HepG2 (cell line): ENCODE data around the gene EPHA6. TPM values are rescaled to one million over a fixed set of nuclear protein-coding genes. Genes with fewer than 3 reads are reported as not detected.

Experiments used
- ATAC-seq: fragments of 200-7000 bp; cut with Tn5 transposase; 3 replicates; pipeline ENCODE4 v1.9.1; 2020; ENCODE audit warnings: mild to moderate bottlenecking, moderate library complexity
- BruUV-seq: library from RNA; stranded (reverse); fragments of 400-500 nt; replicated peaks from 2 replicates; lab custom pipeline; 2021; lab: Mats Ljungman, UMichigan
- CTCF ChIA-PET: fragments of 300-600 bp; formaldehyde crosslinking; extraction: SDS; loops from one replicate; lab custom pipeline; 2021; ENCODE audit warnings: low total read pairs, inconsistent platforms, low intra/inter-chr PET ratio; lab: Yijun Ruan, JAX
- POLR2A ChIA-PET: fragments of 350-600 bp; sonication (Branson Sonifier 250); formaldehyde crosslinking; loops from one replicate; lab custom pipeline; 2020; ENCODE audit warnings: antibody characterized with exemption, inconsistent platforms; lab: Yijun Ruan, JAX
- DNase-seq: peaks from one replicate; pipeline ENCODE4 v3.0.0-alpha.2; 2015; ENCODE audit warnings: low spot score
- FAIRE-seq: peaks from 3 replicates; lab custom pipeline; 2011; peaks lifted over from hg19 to GRCh38; lab: Jason Lieb, UNC
- H2AFZ ChIP-seq: one replicate; pipeline ENCODE4 v1.6.1; 2011; ENCODE audit warnings: low read length, inconsistent platforms
- H3K27ac ChIP-seq: fragments of 300-600 bp; 3 replicates; pipeline ENCODE4 v1.8.0; 2011; ENCODE audit warnings: mixed run types, mild to moderate bottlenecking, mixed read lengths, low read length, inconsistent platforms; ENCODE audit not compliant: insufficient read depth; ENCODE audit errors: extremely low read length
- H3K27me3 ChIP-seq, 2 experiments: fragments of 200-600 bp in 1 of 2; 2 replicates in 1 of 2; 3 replicates in 1 of 2; pipeline versions ENCODE4 v1.6.0 to v1.8.0; 2011; ENCODE audit warnings: low read length in 2 of 2, mild to moderate bottlenecking in 2 of 2, moderate library complexity in 2 of 2, inconsistent platforms in 1 of 2; ENCODE audit not compliant: insufficient read depth in 2 of 2, control insufficient read depth in 1 of 2
- H3K36me3 ChIP-seq, 2 experiments: fragments of 200-600 bp in 1 of 2; replicated peaks in 1 of 2; 2 replicates in 1 of 2; 3 replicates in 1 of 2; pipeline versions ENCODE4 v1.5.1 to v1.8.0; 2011; ENCODE audit warnings: low read length in 2 of 2, inconsistent platforms in 1 of 2; ENCODE audit not compliant: insufficient read depth in 2 of 2, control insufficient read depth in 1 of 2
- H3K4me1 ChIP-seq: 2 replicates; pipeline ENCODE4 v1.5.1; 2012; ENCODE audit warnings: low read length, inconsistent platforms; ENCODE audit not compliant: insufficient read depth
- H3K4me2 ChIP-seq: 2 replicates; pipeline ENCODE4 v1.6.0; 2011; ENCODE audit warnings: low read depth, low read length, inconsistent platforms
- H3K4me3 ChIP-seq, 3 experiments: fragments of 200-600 bp in 1 of 3; sonication (generic), shearing (Covaris generic) in 1 of 3; replicated peaks in 1 of 3; 2 replicates each; pipeline ENCODE4 v1.5.1; 2011 to 2016; ENCODE audit warnings: low read length in 3 of 3, inconsistent platforms in 2 of 3, low read depth in 2 of 3, mild to moderate bottlenecking in 2 of 3, control low read depth in 1 of 3, mixed read lengths in 1 of 3; ENCODE audit not compliant: insufficient read depth in 1 of 3
- H3K79me2 ChIP-seq: one replicate; pipeline ENCODE4 v1.6.1; 2011; ENCODE audit warnings: low read length, inconsistent platforms; ENCODE audit not compliant: insufficient read depth
- H3K9ac ChIP-seq: 2 replicates; pipeline ENCODE4 v1.6.0; 2011; ENCODE audit warnings: mild to moderate bottlenecking, low read depth, low read length, inconsistent platforms; ENCODE audit not compliant: insufficient read depth
- H3K9me3 ChIP-seq: 2 replicates; pipeline ENCODE4 v1.5.1; 2012; ENCODE audit warnings: mild to moderate bottlenecking, low read length
- H4K20me1 ChIP-seq: 2 replicates; pipeline ENCODE4 v1.6.0; 2011; ENCODE audit warnings: inconsistent platforms, mild to moderate bottlenecking, low read length, moderate library complexity; ENCODE audit not compliant: insufficient read depth
- CREB1 ChIP-seq, 2 experiments: fragments of 450-650 bp in 1 of 2; IDR thresholded peaks; 2 replicates each; pipeline ENCODE4 v1.6.1; 2016 to 2017; ENCODE audit warnings: control low read depth in 1 of 2, mild to moderate bottlenecking in 1 of 2, missing compliant biosample characterization in 1 of 2, missing genetic modification characterization in 1 of 2
- REPIN1 ChIP-seq: sonication (generic); formaldehyde crosslinking; IDR thresholded peaks from 2 replicates; pipeline ENCODE4 v1.8.0; 2022; ENCODE audit warnings: missing genetic modification reagents, low read depth, mild to moderate bottlenecking, borderline replicate concordance
- SMAD9 ChIP-seq: sonication (generic); formaldehyde crosslinking; IDR thresholded peaks from 2 replicates; pipeline ENCODE4 v1.5.1; 2020; ENCODE audit warnings: mild to moderate bottlenecking, missing genetic modification reagents
- SP2 ChIP-seq: sonication (generic); formaldehyde crosslinking; IDR thresholded peaks from 2 replicates; pipeline ENCODE4 v1.5.1; 2020; ENCODE audit warnings: mild to moderate bottlenecking, missing genetic modification reagents
- SP4 ChIP-seq: sonication (generic); formaldehyde crosslinking; IDR thresholded peaks from 2 replicates; pipeline ENCODE4 v1.8.1; 2023; ENCODE audit warnings: mild to moderate bottlenecking, missing genetic modification reagents
- ZBTB49 ChIP-seq: sonication (generic); formaldehyde crosslinking; IDR thresholded peaks from 2 replicates; pipeline ENCODE4 v1.4.0; 2020; ENCODE audit warnings: missing genetic modification reagents, borderline replicate concordance
- ZFP82 ChIP-seq: sonication (generic); formaldehyde crosslinking; IDR thresholded peaks from 2 replicates; pipeline ENCODE4 v1.5.1; 2020; ENCODE audit warnings: mild to moderate bottlenecking, missing genetic modification reagents, borderline replicate concordance
- ZNF766 ChIP-seq: sonication (generic); formaldehyde crosslinking; IDR thresholded peaks from 2 replicates; pipeline ENCODE4 v1.5.0; 2020; ENCODE audit warnings: missing genetic modification reagents, borderline replicate concordance
- WGBS: methylation state at CpG from one replicate; pipeline ENCODE4 v1.1.6; 2017; ENCODE audit warnings: low lambda C conversion rate; 5-methylcytosine and 5-hydroxymethylcytosine counted together
- in situ Hi-C: cut with HindIII; loops from 2 replicates; pipeline ENCODE4 v1.10.0; 2017; ENCODE audit warnings: low pct_unique_long_range_greater_than_20kb; ENCODE audit not compliant: extremely low pct_ligation_motif_present
- intact Hi-C: fragments of 100-400 bp; cut with micrococcal nuclease; formaldehyde crosslinking; loops from one replicate; pipeline ENCODE4 v1.10.0; 2022; ENCODE audit not compliant: unreplicated experiment
- polyA plus RNA-seq, 8 experiments: library from polyadenylated mRNA; depleted of rRNA in 3 of 8; stranded (reverse) in 7 of 8; unstranded in 1 of 8; fragments of >200 nt; fragmentation: Illumina TruSeq in 4 of 8; extraction: Trizol in 4 of 8; gene quantifications; 2 replicates each; pipeline versions ENCODE4 v1.2.1 to v1.2.3, GENCODE V29; 2011 to 2016; ENCODE audit warnings: low read depth in 4 of 8, missing spikeins in 1 of 8, mixed read lengths in 1 of 8; ENCODE audit not compliant: insufficient read depth in 1 of 8
- total RNA-seq, 5 experiments: library from RNA; depleted of rRNA; stranded (reverse); fragments of >200 nt; fragmentation: Illumina TruSeq; extraction: Trizol; gene quantifications; 2 replicates each; pipeline ENCODE4 v1.2.3, GENCODE V29; 2016; ENCODE audit warnings: low read depth in 1 of 5
- TF ChIP-seq, protein P1 (sequence below): sonication (generic); formaldehyde crosslinking; IDR thresholded peaks from 2 replicates; pipeline ENCODE4 v1.5.1; 2020; ENCODE audit warnings: mild to moderate bottlenecking, missing genetic modification reagents, borderline replicate concordance
- TF ChIP-seq, protein P2 (sequence below): IDR thresholded peaks from 2 replicates; pipeline ENCODE4 v1.6.1; 2016; ENCODE audit warnings: low read depth, borderline replicate concordance

The EPHA6 gene
- total and polyA plus RNA-seq, 2 of the 13 experiments (the other 11 are each of a cell fraction or from before 2014, with no cell fraction given), result not detected

DNA sequence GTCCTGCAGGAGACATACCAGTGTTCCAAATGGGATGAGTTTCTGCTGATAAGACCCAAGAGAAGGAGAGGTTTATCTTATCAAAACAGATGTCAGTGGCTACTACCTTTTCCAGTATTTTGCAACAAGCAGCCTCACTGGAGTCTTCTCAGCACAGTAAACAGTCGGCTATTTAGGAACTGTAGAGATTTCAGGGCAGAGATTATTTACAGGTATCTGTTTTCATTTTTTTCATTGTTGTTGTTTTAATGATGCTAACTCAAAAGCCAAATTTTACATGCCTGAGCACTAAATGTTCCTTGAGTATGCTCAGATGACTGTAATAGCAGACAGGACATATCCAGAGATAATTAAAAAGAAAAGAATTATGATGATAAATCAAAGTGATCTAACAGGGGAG, 252.1 kb downstream of the EPHA6 start:
- 0% methylated on average over 1 of the region's 1 CpG for WGBS
- CTCF ChIA-PET, result no interaction called here
- no peaks in the 10 kb centered on the region for H3K36me3 ChIP-seq

More for the DNA sequence above, 252.1 kb downstream of the EPHA6 start:
- H3K9me3 ChIP-seq, result no peaks in the 10 kb centered on the region; the same call in 1 of the 2 replicates
- no peak overlapping the region for H3K4me3 ChIP-seq
- FAIRE-seq, result no peak
- ATAC-seq, result no peak
- no peak overlapping the region for H3K9ac ChIP-seq
- intact Hi-C loops (no loop called here), in situ Hi-C loops (no loop called here)
- no peak overlapping the region for H2AFZ ChIP-seq
- no peak overlapping the region for H3K27ac ChIP-seq
- DNase-seq, result no peak
- H3K27me3 ChIP-seq, result no peaks in the 10 kb centered on the region
- no peaks in the 10 kb centered on the region for H3K79me2 ChIP-seq
- no TSS peak for BruUV-seq
- no peaks in the 10 kb centered on the region for H3K4me1 ChIP-seq
- no peaks in the 10 kb centered on the region for H4K20me1 ChIP-seq
- TF ChIP-seq, protein P1, sequence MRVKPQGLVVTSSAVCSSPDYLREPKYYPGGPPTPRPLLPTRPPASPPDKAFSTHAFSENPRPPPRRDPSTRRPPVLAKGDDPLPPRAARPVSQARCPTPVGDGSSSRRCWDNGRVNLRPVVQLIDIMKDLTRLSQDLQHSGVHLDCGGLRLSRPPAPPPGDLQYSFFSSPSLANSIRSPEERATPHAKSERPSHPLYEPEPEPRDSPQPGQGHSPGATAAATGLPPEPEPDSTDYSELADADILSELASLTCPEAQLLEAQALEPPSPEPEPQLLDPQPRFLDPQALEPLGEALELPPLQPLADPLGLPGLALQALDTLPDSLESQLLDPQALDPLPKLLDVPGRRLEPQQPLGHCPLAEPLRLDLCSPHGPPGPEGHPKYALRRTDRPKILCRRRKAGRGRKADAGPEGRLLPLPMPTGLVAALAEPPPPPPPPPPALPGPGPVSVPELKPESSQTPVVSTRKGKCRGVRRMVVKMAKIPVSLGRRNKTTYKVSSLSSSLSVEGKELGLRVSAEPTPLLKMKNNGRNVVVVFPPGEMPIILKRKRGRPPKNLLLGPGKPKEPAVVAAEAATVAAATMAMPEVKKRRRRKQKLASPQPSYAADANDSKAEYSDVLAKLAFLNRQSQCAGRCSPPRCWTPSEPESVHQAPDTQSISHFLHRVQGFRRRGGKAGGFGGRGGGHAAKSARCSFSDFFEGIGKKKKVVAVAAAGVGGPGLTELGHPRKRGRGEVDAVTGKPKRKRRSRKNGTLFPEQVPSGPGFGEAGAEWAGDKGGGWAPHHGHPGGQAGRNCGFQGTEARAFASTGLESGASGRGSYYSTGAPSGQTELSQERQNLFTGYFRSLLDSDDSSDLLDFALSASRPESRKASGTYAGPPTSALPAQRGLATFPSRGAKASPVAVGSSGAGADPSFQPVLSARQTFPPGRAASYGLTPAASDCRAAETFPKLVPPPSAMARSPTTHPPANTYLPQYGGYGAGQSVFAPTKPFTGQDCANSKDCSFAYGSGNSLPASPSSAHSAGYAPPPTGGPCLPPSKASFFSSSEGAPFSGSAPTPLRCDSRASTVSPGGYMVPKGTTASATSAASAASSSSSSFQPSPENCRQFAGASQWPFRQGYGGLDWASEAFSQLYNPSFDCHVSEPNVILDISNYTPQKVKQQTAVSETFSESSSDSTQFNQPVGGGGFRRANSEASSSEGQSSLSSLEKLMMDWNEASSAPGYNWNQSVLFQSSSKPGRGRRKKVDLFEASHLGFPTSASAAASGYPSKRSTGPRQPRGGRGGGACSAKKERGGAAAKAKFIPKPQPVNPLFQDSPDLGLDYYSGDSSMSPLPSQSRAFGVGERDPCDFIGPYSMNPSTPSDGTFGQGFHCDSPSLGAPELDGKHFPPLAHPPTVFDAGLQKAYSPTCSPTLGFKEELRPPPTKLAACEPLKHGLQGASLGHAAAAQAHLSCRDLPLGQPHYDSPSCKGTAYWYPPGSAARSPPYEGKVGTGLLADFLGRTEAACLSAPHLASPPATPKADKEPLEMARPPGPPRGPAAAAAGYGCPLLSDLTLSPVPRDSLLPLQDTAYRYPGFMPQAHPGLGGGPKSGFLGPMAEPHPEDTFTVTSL (CRISPR knock-in tag), result no peak
- no peak for TF ChIP-seq REPIN1 (CRISPR knock-in tag)
- no peak for TF ChIP-seq ZBTB49 (CRISPR knock-in tag)
- no peak for TF ChIP-seq ZNF766 (CRISPR knock-in tag)
- TF ChIP-seq, protein P2, sequence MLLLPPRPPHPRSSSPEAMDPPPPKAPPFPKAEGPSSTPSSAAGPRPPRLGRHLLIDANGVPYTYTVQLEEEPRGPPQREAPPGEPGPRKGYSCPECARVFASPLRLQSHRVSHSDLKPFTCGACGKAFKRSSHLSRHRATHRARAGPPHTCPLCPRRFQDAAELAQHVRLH (CRISPR knock-in tag), result no peak
- TF ChIP-seq ZFP82 (CRISPR knock-in tag), result no peak
- TF ChIP-seq CREB1 (IDR thresholded peaks at IDR 0.05), result no peak
- no peak for TF ChIP-seq CREB1 (CRISPR knock-in tag; IDR thresholded peaks at IDR 0.05)
- no peak for TF ChIP-seq SP2
- TF ChIP-seq SMAD9 (CRISPR knock-in tag), result no peak
- TF ChIP-seq SP4 (CRISPR knock-in tag), result no peak
- H3K4me2 ChIP-seq, result no peak overlapping the region
- POLR2A ChIA-PET, result no interaction called here
